Neural progenitor cell (in vitro differentiated cells): ENCODE measurements around the gene LPP.

Experiments
- CTCF ChIP-seq: fragments of 200-600 bp; sonication (generic); IDR thresholded peaks from 2 replicates; pipeline ENCODE4 v1.5.1; 2017; ENCODE audit warnings: antibody characterized with exemption, mild to moderate bottlenecking
- EZH2phosphoT487 ChIP-seq: fragments of 200-600 bp; sonication (generic); IDR thresholded peaks from 2 replicates; pipeline ENCODE4 v1.6.1; 2017; ENCODE audit warnings: antibody characterized with exemption

DNA sequence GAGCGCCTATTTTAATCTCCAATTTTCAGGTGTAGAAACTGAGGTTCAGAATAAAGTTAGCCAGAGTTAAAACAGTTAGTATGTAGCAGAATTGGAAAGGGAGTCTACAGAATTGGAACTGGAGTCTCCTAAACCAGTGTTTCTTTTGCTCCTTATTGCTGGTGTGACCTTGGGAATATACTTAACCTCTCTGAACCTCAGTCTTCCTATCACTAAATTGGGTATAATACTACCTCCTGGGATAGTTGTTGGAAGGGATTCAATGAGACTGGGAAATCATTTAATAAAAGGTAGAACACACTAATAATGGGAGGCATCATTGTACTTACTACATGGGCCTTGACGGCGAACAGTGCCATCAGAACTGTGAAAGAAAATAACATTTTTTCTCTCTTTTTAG lies 55.1 kb downstream of the LPP start:
- TF ChIP-seq EZH2phosphoT487 (no peak), CTCF (no peak)
